ENCODE results near the gene FERMT3.
"Not testable (repeated sequence)": the region's sequence is repeated elsewhere in the genome, so short reads cannot be mapped to it uniquely, and the experiment has no call there.

Gene FERMT3

GRCh38 chr11:64206457-64207255, at the start of gene FERMT3:
Gene FERMT3, plus strand, starts transcription at chr11:64206721. Its CDS starts 644 bp downstream, at chr11:64207365.
- no peak within 1 kb of the TSS for H3K4me3 ChIP-seq (ENCODE audit: low read depth, low read length)

- no peak overlapping the region for H3K4me3 ChIP-seq (ENCODE audit: low read depth, low read length)
These were observed 48.7 kb upstream of the FERMT3 start for GRCh38 chr11:64157631-64158394.

GRCh38 chr11:64161037-64161436, 45.5 kb upstream of the FERMT3 start:
- no peak overlapping the region for H3K4me3 ChIP-seq (ENCODE audit: low read depth, low read length)

- not testable (repeated sequence) for H3K4me3 ChIP-seq (ENCODE audit: low read depth, low read length)
These were observed 43.8 kb upstream of the FERMT3 start for GRCh38 chr11:64162769-64163168.

- H3K4me3 ChIP-seq (ENCODE audit: low read depth, low read length), result no peak overlapping the region
These were observed 42.6 kb upstream of the FERMT3 start for GRCh38 chr11:64163951-64164350.

- no peak overlapping the region for H3K4me3 ChIP-seq (ENCODE audit: low read depth, low read length)
These were observed 41.9 kb upstream of the FERMT3 start for GRCh38 chr11:64164392-64165312.

- peak overlapping the region; percentile 56 for H3K4me3 ChIP-seq (ENCODE audit: low read depth, low read length)
These were observed 41.1 kb upstream of the FERMT3 start for GRCh38 chr11:64165481-64165841.

- H3K4me3 ChIP-seq (ENCODE audit: low read depth, low read length), result peak within 1 kb of the TSS; percentile 56
These were observed 40.5 kb upstream of the FERMT3 start, which contains the start of gene MACROD1 for GRCh38 chr11:64165842-64166635. Gene MACROD1, minus strand, starts transcription at chr11:64166113. Its CDS starts 119 bp downstream, at chr11:64165994.

- H3K4me3 ChIP-seq (ENCODE audit: low read depth, low read length), result no peak overlapping the region
These were observed 36.1 kb upstream of the FERMT3 start for GRCh38 chr11:64170419-64170818.

GRCh38 chr11:64173616-64174355, 32.7 kb upstream of the FERMT3 start:
- H3K4me3 ChIP-seq (ENCODE audit: low read depth, low read length), result no peak overlapping the region

- no peak overlapping the region for H3K4me3 ChIP-seq (ENCODE audit: low read depth, low read length)
These were observed 29.8 kb upstream of the FERMT3 start for GRCh38 chr11:64176751-64177150.

GRCh38 chr11:64178203-64178602, 28.3 kb upstream of the FERMT3 start:
- H3K4me3 ChIP-seq (ENCODE audit: low read depth, low read length), result no peak overlapping the region

- H3K4me3 ChIP-seq (ENCODE audit: low read depth, low read length), result no peak overlapping the region
These were observed 27.4 kb upstream of the FERMT3 start for GRCh38 chr11:64178951-64179639.

- no peak overlapping the region for H3K4me3 ChIP-seq (ENCODE audit: low read depth, low read length)
These were observed 25.6 kb upstream of the FERMT3 start for GRCh38 chr11:64180891-64181290.

- no peak overlapping the region for H3K4me3 ChIP-seq (ENCODE audit: low read depth, low read length)
These were observed 24.8 kb upstream of the FERMT3 start for GRCh38 chr11:64181506-64182411.

- no peak overlapping the region for H3K4me3 ChIP-seq (ENCODE audit: low read depth, low read length)
These were observed 22.6 kb upstream of the FERMT3 start for GRCh38 chr11:64183890-64184289.

- peak overlapping the region; percentile 94 for H3K4me3 ChIP-seq (ENCODE audit: low read depth, low read length)
These were observed 21.3 kb upstream of the FERMT3 start for GRCh38 chr11:64185175-64185692.
